Right lobe of liver (tissue), 6 donors: ENCODE measurements around the gene CACNA1C. TPM values are rescaled to one million over a fixed set of nuclear protein-coding genes. Genes with fewer than 3 reads are reported as not detected.

ENCODE experiments used
- ATAC-seq, 4 donors: fragments of 200-7000 bp; cut with Tn5 transposase; one replicate each; pipeline ENCODE4 v1.9.1; 2020; ENCODE audit warnings: mild to moderate bottlenecking in 4 of 4, moderate library complexity in 4 of 4
- DNase-seq, 3 donors: peaks; one replicate each; pipeline ENCODE4 v3.0.0-alpha.2; 2020
- H3K27ac ChIP-seq, 3 donors: fragments of 200-600 bp; one replicate each; pipeline ENCODE4 v1.8.0; 2022
- H3K27me3 ChIP-seq, 2 donors: fragments of 200-600 bp; one replicate each; pipeline ENCODE4 v1.8.0; 2022
- H3K36me3 ChIP-seq, 4 donors: fragments of 200-600 bp; sonication (generic) in 1 of 4; one replicate each; pipeline versions ENCODE4 v1.5.1 to v1.8.0; 2017 to 2022; ENCODE audit warnings: control low read depth in 1 of 4
- H3K4me1 ChIP-seq, 4 donors: fragments of 200-600 bp; sonication (generic) in 1 of 4; one replicate each; pipeline versions ENCODE4 v1.5.1 to v1.8.0; 2017 to 2022; ENCODE audit warnings: control low read depth in 1 of 4
- H3K4me3 ChIP-seq, 3 donors: fragments of 200-600 bp; one replicate each; pipeline ENCODE4 v1.8.0; 2022
- H3K9me3 ChIP-seq, 4 donors: fragments of 200-600 bp; sonication (generic) in 1 of 4; one replicate each; pipeline versions ENCODE4 v1.5.1 to v1.8.0; 2017 to 2022; ENCODE audit warnings: control low read depth in 1 of 4
- POLR2A ChIP-seq: fragments of 450-650 bp; IDR thresholded peaks from one replicate; pipeline ENCODE4 v1.6.1; 2017; ENCODE audit warnings: antibody characterized with exemption, mild to moderate bottlenecking
- WGBS: methylation state at CpG from one replicate; pipeline ENCODE4 v1.1.6; 2018; ENCODE audit warnings: low coverage, low lambda C conversion rate; ENCODE audit not compliant: insufficient coverage; ENCODE audit errors: missing lambda C conversion rate; 5-methylcytosine and 5-hydroxymethylcytosine counted together
- intact Hi-C, 2 donors: fragments of 100-400 bp; cut with DNase I; formaldehyde crosslinking; loops; one replicate each; pipeline versions ENCODE4 v1.11.2 to v1.14.1; 2022
- total RNA-seq, 6 experiments: library from RNA; depleted of rRNA in 2 of 6; stranded (reverse); fragments of >200 nt in 2 of 6; fragmentation: NEBNext Ultra II Directional in 3 of 6; extraction: Animal tissue kit (Norgen Biotek cat#: 25700) in 3 of 6; gene quantifications; one replicate each; pipeline versions ENCODE4 v1.1.0 to v1.2.4, GENCODE V29; 2016 to 2023
- TF ChIP-seq, protein P1 (sequence below), 4 donors: fragments of 200-600 bp in 3 of 4; fragments of 450-650 bp in 1 of 4; IDR thresholded peaks; one replicate each; pipeline versions ENCODE4 v1.5.1 to v1.8.0; 2016 to 2022; ENCODE audit warnings: antibody characterized with exemption in 4 of 4, mild to moderate bottlenecking in 2 of 4
- donor health status: DM: no; HTN: yes; CAD: no.
- donor health status: DM: no; HTN: no; CAD: no.
- donor health status: DM: no; HTN: no; CAD: no.
- donor health status: DM: no; HTN: yes; CAD: no.
- donor health status: DM: no; HTN: yes; CAD: no.

Gene CACNA1C
- total RNA-seq, 6 experiments from 2014 or later = 0.18 to 1.0 (median 0.57) TPM

DNA sequence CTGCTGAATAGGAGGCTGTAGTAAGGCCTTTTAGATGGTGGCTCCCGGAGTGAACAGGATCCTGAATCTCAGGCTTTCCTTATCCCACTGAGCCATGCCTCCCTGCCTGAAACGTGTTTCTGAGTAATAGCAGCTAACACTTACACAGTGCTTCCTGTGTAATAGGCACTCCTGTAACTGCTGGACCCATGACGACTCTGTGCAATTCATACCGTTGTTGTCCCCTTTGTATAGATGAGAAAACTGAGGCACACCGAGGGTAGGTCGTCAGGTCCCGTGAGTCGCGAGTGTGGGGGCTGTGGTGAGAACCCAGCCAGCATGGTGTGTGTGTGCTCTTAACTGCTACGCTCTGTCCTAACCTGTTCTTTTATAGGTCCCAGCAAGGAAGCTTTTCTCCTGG, 193.6 kb downstream of the CACNA1C start:
- 77% methylated on average over 6 of the region's 10 CpGs for WGBS
- H3K27ac ChIP-seq = no peak overlapping the region
- H3K4me1 ChIP-seq = no peaks in the 10 kb centered on the region
- H3K9me3 ChIP-seq = no peaks in the 10 kb centered on the region
- DNase-seq = no peak
- no peaks in the 10 kb centered on the region for H3K27me3 ChIP-seq
- no peaks in the 10 kb centered on the region for H3K36me3 ChIP-seq
- intact Hi-C loops = no loop called here
- ATAC-seq = no peak
- no peak for TF ChIP-seq POLR2A
- TF ChIP-seq, protein P1, sequence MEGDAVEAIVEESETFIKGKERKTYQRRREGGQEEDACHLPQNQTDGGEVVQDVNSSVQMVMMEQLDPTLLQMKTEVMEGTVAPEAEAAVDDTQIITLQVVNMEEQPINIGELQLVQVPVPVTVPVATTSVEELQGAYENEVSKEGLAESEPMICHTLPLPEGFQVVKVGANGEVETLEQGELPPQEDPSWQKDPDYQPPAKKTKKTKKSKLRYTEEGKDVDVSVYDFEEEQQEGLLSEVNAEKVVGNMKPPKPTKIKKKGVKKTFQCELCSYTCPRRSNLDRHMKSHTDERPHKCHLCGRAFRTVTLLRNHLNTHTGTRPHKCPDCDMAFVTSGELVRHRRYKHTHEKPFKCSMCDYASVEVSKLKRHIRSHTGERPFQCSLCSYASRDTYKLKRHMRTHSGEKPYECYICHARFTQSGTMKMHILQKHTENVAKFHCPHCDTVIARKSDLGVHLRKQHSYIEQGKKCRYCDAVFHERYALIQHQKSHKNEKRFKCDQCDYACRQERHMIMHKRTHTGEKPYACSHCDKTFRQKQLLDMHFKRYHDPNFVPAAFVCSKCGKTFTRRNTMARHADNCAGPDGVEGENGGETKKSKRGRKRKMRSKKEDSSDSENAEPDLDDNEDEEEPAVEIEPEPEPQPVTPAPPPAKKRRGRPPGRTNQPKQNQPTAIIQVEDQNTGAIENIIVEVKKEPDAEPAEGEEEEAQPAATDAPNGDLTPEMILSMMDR (IDR thresholded peaks at IDR 0.05) = no peak
- H3K4me3 ChIP-seq = no peak overlapping the region

GRCh38 chr12:2247120-2247519, 194.3 kb downstream of the CACNA1C start:
- Histone ChIP-seq H3K4me3 (no peak overlapping the region), H3K9me3 (no peaks in the 10 kb centered on the region), H3K4me1 (no peaks in the 10 kb centered on the region), H3K36me3 (no peaks in the 10 kb centered on the region), H3K27me3 (no peaks in the 10 kb centered on the region), H3K27ac (no peak overlapping the region)
- 29% methylated on average over 7 of the region's 7 CpGs for WGBS
- TF ChIP-seq, protein P1 (IDR thresholded peaks at IDR 0.05) = no peak
- no peak for TF ChIP-seq POLR2A
- intact Hi-C loops = no loop called here
- ATAC-seq (peak in 2 of 4 donors; percentile 28 to 31), DNase-seq (no peak)

GRCh38 chr12:2247596-2247995, 194.8 kb downstream of the CACNA1C start:
- H3K27ac ChIP-seq = no peak overlapping the region
- TF ChIP-seq, protein P1 (IDR thresholded peaks at IDR 0.05) = no peak
- TF ChIP-seq POLR2A = no peak
- H3K36me3 ChIP-seq = no peaks in the 10 kb centered on the region
- no peak overlapping the region for H3K4me3 ChIP-seq
- ATAC-seq = no peak
- no peaks in the 10 kb centered on the region for H3K4me1 ChIP-seq
- no peaks in the 10 kb centered on the region for H3K27me3 ChIP-seq
- 9% methylated on average over 5 of the region's 5 CpGs for WGBS
- no peaks in the 10 kb centered on the region for H3K9me3 ChIP-seq
- intact Hi-C loops = no loop called here
- no peak for DNase-seq

GRCh38 chr12:2248087-2248900, 195.5 kb downstream of the CACNA1C start:
- Histone ChIP-seq H3K27ac (no peak overlapping the region), H3K9me3 (no peaks in the 10 kb centered on the region), H3K4me1 (no peaks in the 10 kb centered on the region), H3K4me3 (no peak overlapping the region), H3K36me3 (no peaks in the 10 kb centered on the region), H3K27me3 (no peaks in the 10 kb centered on the region)
- intact Hi-C loops = no loop called here
- 77% methylated on average over 15 of the region's 17 CpGs for WGBS
- DNase-seq = no peak
- ATAC-seq = peak in 3 of 4 donors; percentile 14 to 37 (median 21)
- TF ChIP-seq POLR2A = no peak
- TF ChIP-seq, protein P1 (IDR thresholded peaks at IDR 0.05) = no peak
